Panc1 (cell line): ENCODE measurements around the gene GBE1.

Source experiments
- CTCF ChIP-seq: fragments of 450-650 bp; IDR thresholded peaks from 2 replicates; pipeline ENCODE4 v1.5.1; 2017; ENCODE audit warnings: mild to moderate bottlenecking
- TCF7L2 ChIP-seq: IDR thresholded peaks from 2 replicates; pipeline ENCODE4 v1.6.1; 2011; ENCODE audit warnings: mild to moderate bottlenecking, low read depth, low read length, inconsistent platforms

- TF ChIP-seq CTCF (no peak), TCF7L2 (no peak)
Measured at GRCh38 chr3:81702126-81702525, 59.3 kb downstream of the GBE1 start.
